ENCODE results near the gene FARP2.

- TF ChIP-seq CTCF (IDR thresholded peaks at IDR 0.05) (no peak), POLR2A (IDR thresholded peaks at IDR 0.05) (no peak)
These were observed 107.4 kb downstream of the FARP2 start for GRCh38 chr2:241463276-241464135.
